NCI-H2171 (cell line): ENCODE measurements around the gene HDGF.

ENCODE experiments used
- DNase-seq: peaks from one replicate; lab custom pipeline; 2025; lab: John Stamatoyannopoulos, UW

HDGF gene

GRCh38 chr1:156698995-156699394 lies 52.5 kb downstream of the HDGF start:
- no peak for DNase-seq

GRCh38 chr1:156697481-156697880 lies 54.0 kb downstream of the HDGF start:
- DNase-seq = no peak

GRCh38 chr1:156696755-156697154 lies 54.7 kb downstream of the HDGF start:
- no peak for DNase-seq

- no peak for DNase-seq
Observed at GRCh38 chr1:156694690-156694962, 56.8 kb downstream of the HDGF start.

GRCh38 chr1:156693848-156694689 lies 57.4 kb downstream of the HDGF start:
- no peak for DNase-seq

- DNase-seq = peak; percentile 67
Observed at GRCh38 chr1:156692925-156693847, 58.3 kb downstream of the HDGF start.

GRCh38 chr1:156692441-156692924 lies 59.0 kb downstream of the HDGF start:
- no peak for DNase-seq
